ENCODE measurements around the gene ATPAF2. TPM values are rescaled to one million over a fixed set of nuclear protein-coding genes. Genes with fewer than 3 reads are reported as not detected.
A peak's percentile ranks its signal among the peaks of the same experiment; 100 is the strongest.

Gene ATPAF2
- total and polyA plus RNA-seq, 2 experiments from 2014 or later: 24.3 to 25.7 TPM

- no peak for TF ChIP-seq ZNF462 (CRISPR knock-in tag; IDR thresholded peaks at IDR 0.05)
- TF ChIP-seq CTCF (conservative IDR thresholded peaks at IDR 0.05; ENCODE audit: low read depth in 2 of 2): no peak
Observed at GRCh38 chr17:17972126-17972951, 66.6 kb downstream of the ATPAF2 start, which contains the start of the genes DRC3 and TOM1L2 (continued).

GRCh38 chr17:17971431-17972125 lies 67.4 kb downstream of the ATPAF2 start:
- no peak overlapping the region for H3K27ac ChIP-seq (ENCODE audit: low read depth)
- no peaks in the 10 kb centered on the region for H3K27me3 ChIP-seq (ENCODE audit: insufficient read depth)
- Mint-ChIP-seq H3K9me3 (no peaks in the 10 kb centered on the region), H3K27me3 (ENCODE audit: insufficient read depth, low read depth, poor library complexity) (peaks cover 11% of the 10 kb centered on the region), H3K4me1 (peaks cover 5% of the 10 kb centered on the region; the same call in 1 of the 3 replicates), H3K4me3 (peak overlapping the region; percentile 60), H3K27ac (no peak overlapping the region), H3K36me3 (ENCODE audit: low read depth) (no peaks in the 10 kb centered on the region)
- H3F3A ChIP-seq (replicated peaks; ENCODE audit: low read depth): no peaks in the 10 kb centered on the region
- H3K36me3 ChIP-seq (ENCODE audit: insufficient read depth): no peaks in the 10 kb centered on the region
- H2AFZ ChIP-seq: no peak overlapping the region
- DNase-seq (ENCODE audit: low spot score): no peak
- H3K9me2 ChIP-seq (ENCODE audit: insufficient read depth): no peaks in the 10 kb centered on the region
- peaks cover 4% of the 10 kb centered on the region; the same call in 1 of the 2 replicates for H3K4me1 ChIP-seq (ENCODE audit: insufficient read depth)
- no peak for ATAC-seq
- peak overlapping the region; percentile 81 for H3K4me2 ChIP-seq
- H4K20me1 ChIP-seq (replicated peaks; ENCODE audit: insufficient read depth): no peaks in the 10 kb centered on the region
- peak overlapping the region; percentile 51 for H3K4me3 ChIP-seq
- no peaks in the 10 kb centered on the region for H3K79me2 ChIP-seq (replicated peaks; ENCODE audit: insufficient read depth)
- no peak for TF ChIP-seq JUNB (IDR thresholded peaks at IDR 0.05; ENCODE audit: unreplicated experiment)
- no peak for TF ChIP-seq STAT1 (IDR thresholded peaks at IDR 0.05; ENCODE audit: unreplicated experiment)
- no peak for TF ChIP-seq CREB1 (CRISPR knock-in tag; IDR thresholded peaks at IDR 0.05; ENCODE audit: low read depth)
- no peak for TF ChIP-seq POLR2AphosphoS5 (IDR thresholded peaks at IDR 0.05; ENCODE audit: low read depth)
- TF ChIP-seq EZH2phosphoT487 (IDR thresholded peaks at IDR 0.05; ENCODE audit: unreplicated experiment): no peak
- no peak for TF ChIP-seq NANOG (IDR thresholded peaks at IDR 0.05; ENCODE audit: borderline replicate concordance)
- no peak for TF ChIP-seq ZNF331 (CRISPR knock-in tag; IDR thresholded peaks at IDR 0.05; ENCODE audit: low read depth)
- no peak for TF ChIP-seq ZNF114 (CRISPR knock-in tag; IDR thresholded peaks at IDR 0.05)
- TF ChIP-seq REST (IDR thresholded peaks at IDR 0.05; ENCODE audit: unreplicated experiment): no peak
